Hypothalamus (tissue), 51 donors: ENCODE measurements around the gene XKR7.
A peak's percentile ranks its signal among the peaks of the same experiment; 100 is the strongest.

ENCODE experiments used
- DNase-seq, 51 donors: peaks; one replicate each; lab custom pipeline; 2025; lab: John Stamatoyannopoulos, UW

The XKR7 gene

DNA sequence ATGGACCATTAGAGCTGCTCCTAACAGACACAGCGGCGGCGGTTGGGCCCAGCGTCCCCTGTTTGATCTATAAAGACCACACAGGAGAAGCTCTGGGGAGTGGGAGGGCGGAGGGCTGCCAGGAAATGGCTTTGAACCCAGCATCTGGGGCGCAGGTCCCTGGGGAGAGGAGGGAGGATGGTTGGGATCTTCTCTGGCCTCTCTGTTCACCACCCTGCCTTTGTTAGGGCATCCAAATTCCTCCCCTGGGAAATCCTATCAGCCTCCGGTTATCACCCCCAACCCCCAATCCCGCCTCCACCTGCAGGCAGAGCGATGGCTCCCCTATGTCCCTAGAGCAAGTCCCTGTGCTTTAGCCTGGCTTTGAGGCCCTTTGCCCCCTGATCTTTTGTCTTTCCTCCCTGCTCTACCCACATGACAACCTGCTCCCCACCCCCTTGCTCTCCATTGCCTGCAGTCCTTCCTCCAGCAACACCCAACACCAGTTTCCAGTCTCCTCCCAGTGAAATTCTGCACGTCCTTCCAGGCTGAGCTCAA is 7.1 kb downstream of the XKR7 start:
- no peak for DNase-seq

DNA sequence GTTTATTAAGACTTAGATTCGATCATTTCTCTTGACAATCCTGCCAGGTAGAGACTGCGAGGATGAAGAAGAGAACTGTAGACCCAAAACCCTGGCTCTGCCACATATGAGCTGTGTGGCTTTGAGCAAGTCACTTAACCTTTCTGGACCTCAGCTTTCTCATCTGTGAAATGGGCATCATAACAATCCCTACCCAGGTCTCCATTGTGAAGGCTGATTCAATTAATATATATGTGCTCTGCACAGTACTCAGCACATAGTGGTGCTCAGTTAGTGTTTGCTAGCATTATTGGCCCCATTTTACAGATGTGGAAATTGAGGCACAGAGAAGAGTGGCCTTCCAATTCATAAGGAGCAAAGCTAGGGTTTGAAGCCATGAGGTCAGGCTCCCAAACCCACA is 7.9 kb downstream of the XKR7 start:
- no peak for DNase-seq

DNA sequence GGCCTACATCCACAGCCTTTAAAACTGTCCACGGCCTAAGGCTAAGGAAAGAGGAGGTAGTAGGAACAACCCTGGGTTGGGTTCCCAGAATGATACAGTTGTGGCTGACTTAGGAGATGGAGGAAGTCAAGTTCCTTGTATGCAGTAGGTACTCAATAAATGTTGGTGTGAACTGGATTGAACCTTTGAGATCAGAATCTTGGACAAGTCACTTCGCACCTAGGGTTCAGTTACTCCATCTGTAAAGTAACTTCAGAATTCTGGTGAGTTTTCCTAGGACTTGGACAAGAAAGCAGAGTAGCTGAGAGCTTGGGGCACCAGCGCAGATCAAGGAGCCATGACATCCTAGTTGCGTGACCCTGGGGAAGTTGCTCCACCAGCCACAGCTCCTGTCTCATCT is 9.1 kb downstream of the XKR7 start:
- DNase-seq, result no peak

- DNase-seq, result no peak
Measured at GRCh38 chr20:31979713-31980426, 11.9 kb downstream of the XKR7 start.

- DNase-seq, result no peak
Measured at GRCh38 chr20:31981784-31982183, 13.8 kb downstream of the XKR7 start.

DNA sequence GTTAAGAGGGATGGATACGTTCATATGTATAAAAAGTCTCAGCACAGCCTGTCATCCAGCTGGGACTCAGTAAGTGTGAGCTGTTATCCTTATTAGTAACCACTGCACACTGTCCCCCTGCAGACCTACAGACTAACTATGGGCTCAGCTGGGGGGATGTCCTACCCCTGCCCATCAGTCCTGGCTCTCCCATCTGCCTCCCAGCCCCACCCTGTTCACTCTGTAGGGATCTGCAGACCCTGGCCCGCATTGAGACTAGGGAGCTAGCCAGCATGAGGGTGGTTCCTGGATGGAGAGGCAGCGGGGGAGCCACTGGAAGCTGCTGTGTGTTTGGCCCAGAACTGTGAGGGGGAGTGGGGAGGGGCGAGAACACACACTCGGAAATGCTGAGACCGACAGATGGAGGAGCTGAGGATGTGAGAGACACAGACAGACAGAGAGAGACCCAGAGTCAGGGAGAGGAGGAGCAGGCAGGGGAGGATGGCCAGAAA is 17.1 kb downstream of the XKR7 start:
- peak in 1 of 51 donors; percentile 57 for DNase-seq

DNA sequence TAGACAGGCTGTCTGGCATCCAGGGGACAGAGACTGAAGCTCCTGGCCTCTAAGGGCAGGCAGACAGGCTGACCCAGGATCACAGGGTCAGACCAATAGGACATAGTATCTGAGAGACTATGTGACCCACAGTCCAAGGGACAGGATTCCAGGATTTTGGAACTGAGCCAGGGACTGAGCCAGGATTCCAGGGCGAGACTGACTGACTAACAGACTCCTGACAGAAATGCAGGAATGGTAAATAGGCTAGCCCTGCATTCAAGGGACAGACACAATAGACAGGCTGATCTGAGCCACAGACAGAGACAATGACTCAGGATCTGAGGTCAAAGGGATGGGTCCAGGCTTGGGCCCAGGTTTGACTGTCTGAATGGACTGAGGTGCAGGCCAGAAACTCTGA is 19.8 kb downstream of the XKR7 start:
- no peak for DNase-seq

GRCh38 chr20:31988430-31989015 is 20.6 kb downstream of the XKR7 start:
- DNase-seq, result no peak

- peak in 1 of 51 donors; percentile 55 for DNase-seq
Measured at GRCh38 chr20:31989030-31989645, 21.2 kb downstream of the XKR7 start.

DNA sequence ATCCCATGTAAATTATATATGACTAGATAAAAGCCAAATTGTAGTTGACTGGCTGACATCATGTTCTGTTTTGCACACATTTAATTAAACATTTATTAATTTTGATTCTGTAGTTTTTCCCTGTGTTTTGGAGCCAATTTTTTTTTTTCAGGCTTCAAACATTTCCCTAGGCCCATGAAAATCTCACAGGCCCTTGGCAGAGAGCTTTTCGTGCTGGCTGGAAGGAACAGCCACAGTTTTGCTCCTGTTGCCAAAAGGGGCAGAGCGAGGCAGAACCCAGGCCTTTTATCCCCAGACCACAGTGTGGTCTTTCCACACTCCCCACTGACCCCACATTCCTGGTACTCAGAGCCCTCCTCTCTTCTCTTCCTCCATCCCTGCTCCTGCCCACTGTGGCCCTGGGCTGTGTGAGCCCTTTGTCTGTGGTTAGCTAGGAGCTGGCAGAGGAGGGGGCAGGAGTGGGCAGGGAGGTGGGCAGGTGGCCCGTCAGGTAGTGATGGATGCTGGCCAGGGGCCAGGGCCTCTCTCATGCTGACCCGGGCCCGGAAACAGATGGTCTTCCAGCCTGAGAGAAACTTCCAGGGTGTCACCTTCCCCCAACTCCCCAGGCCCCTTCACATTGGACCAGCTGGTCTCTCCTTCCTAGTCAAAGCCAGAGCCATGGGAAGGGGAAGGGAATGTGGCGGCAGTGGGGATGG is 22.8 kb downstream of the XKR7 start:
- DNase-seq, result no peak

GRCh38 chr20:31991339-31991705 is 23.4 kb downstream of the XKR7 start:
- no peak for DNase-seq

GRCh38 chr20:31992086-31992485 is 24.1 kb downstream of the XKR7 start:
- no peak for DNase-seq

- DNase-seq, result no peak
Measured at GRCh38 chr20:31996996-31997395, 29.0 kb downstream of the XKR7 start.

DNA sequence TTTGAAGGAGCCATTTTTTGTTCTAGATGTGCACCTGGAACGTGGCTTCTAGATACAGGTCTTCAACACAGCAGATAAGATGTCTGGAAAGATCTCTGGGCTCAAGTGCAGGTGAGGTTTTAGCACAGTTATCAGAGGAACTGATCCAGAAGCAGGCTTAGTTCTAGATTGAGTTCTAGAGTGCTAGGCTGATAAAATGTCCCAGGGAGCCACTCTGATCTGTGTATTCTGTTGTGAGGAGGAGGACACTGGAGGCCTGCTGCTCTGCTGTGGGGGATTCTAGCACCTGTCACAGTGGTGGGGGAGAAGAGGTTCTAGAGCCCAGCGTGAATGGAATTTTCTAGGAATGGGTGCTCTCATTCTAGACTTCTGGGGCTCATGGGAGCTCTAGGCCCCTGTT is 30.3 kb downstream of the XKR7 start:
- no peak for DNase-seq

DNA sequence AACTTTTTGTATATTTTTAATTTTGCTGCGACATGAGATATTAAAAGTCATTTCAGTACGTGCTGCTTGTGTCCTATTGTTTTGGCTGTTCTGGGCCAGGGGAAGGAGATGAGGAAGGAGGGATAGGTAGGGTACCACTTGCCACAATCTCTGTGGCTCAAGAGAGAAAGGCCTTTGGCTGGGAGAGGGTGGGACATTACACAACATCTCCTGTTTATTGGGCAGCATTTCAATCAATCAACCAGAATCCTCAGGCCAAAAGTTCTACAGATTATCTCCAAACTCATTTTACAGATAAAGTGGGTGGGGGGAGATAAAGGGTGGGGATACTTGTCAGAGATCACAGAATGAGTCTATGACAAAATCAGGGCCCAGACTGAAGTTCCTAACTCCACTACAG is 35.4 kb downstream of the XKR7 start:
- no peak for DNase-seq

DNA sequence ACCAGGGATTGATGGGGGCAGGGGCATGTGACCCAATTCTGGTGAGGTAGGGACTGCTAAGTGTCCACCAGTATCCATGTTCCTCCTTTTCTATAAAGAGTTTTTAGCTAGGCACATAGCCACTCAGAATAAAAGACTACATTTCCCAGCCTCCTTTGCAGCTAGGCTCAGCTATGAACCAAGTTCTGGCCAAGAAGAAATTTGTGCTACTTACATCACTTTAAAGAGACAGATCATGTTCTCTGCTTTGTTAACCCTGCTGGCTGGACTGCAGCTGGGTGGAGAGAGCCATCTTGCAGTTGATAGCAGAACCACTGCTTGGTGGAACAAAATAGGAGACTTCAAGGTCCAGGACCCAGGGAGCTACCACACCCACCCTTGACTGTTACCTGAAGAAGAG is 37.0 kb downstream of the XKR7 start:
- DNase-seq, result no peak

GRCh38 chr20:32006053-32006452 is 38.1 kb downstream of the XKR7 start:
- DNase-seq, result no peak

- no peak for DNase-seq
Measured at GRCh38 chr20:32006841-32007786, 39.2 kb downstream of the XKR7 start.

- DNase-seq, result peak in 1 of 51 donors; percentile 5
Measured at GRCh38 chr20:32007787-32008616, 40.1 kb downstream of the XKR7 start.
